Fibroblast of villous mesenchyme (primary cell): Measurements from ENCODE around the gene EML1. TPM values are rescaled to one million over a fixed set of nuclear protein-coding genes. Genes with fewer than 3 reads are reported as not detected.

ENCODE experiments used
- DNase-seq: peaks from one replicate; pipeline ENCODE4 v3.0.0-alpha.2; 2010; ENCODE audit warnings: low read depth
- H3K4me3 ChIP-seq: 2 replicates; pipeline ENCODE4 v1.5.1; 2011; ENCODE audit warnings: low read depth, mild to moderate bottlenecking, low read length
- CTCF ChIP-seq: IDR thresholded peaks from 2 replicates; pipeline ENCODE4 v1.5.1; 2012; ENCODE audit warnings: low read depth, mild to moderate bottlenecking, low read length; ENCODE audit not compliant: insufficient read depth
- total RNA-seq: library from RNA; depleted of rRNA; stranded (reverse); fragments of >200 nt; gene quantifications from 2 replicates; pipeline ENCODE4 v1.2.3, GENCODE V29; 2012

Gene EML1
- total RNA-seq, 1 donor = 34.5 TPM

- DNase-seq = no peak
- no peak for TF ChIP-seq CTCF
- no peak overlapping the region for H3K4me3 ChIP-seq
These were observed 157.0 kb downstream of the EML1 start for GRCh38 chr14:99950181-99950580.

GRCh38 chr14:99951085-99951484 lies 157.9 kb downstream of the EML1 start:
- no peak overlapping the region for H3K4me3 ChIP-seq
- no peak for TF ChIP-seq CTCF
- no peak for DNase-seq

GRCh38 chr14:99952039-99952438 lies 158.8 kb downstream of the EML1 start:
- no peak overlapping the region for H3K4me3 ChIP-seq
- no peak for DNase-seq
- no peak for TF ChIP-seq CTCF

GRCh38 chr14:99952453-99952852 lies 159.2 kb downstream of the EML1 start:
- no peak for DNase-seq
- no peak overlapping the region for H3K4me3 ChIP-seq
- no peak for TF ChIP-seq CTCF

- TF ChIP-seq CTCF = no peak
- DNase-seq = no peak
- no peak overlapping the region for H3K4me3 ChIP-seq
These were observed 162.7 kb downstream of the EML1 start for GRCh38 chr14:99955826-99956455.

GRCh38 chr14:99958380-99958779 lies 165.2 kb downstream of the EML1 start:
- no peak for DNase-seq
- no peak overlapping the region for H3K4me3 ChIP-seq
- TF ChIP-seq CTCF = no peak
